SU-DHL-6 (cell line): Measurements from ENCODE around the gene CCDC28B.

Source experiments
- H2AFZ ChIP-seq: fragments of 200-600 bp; sonication (generic); 2 replicates; pipeline ENCODE4 v1.6.1; 2014; ENCODE audit warnings: low read depth, mild to moderate bottlenecking, moderate library complexity, mixed read lengths, antibody characterized with exemption, low read length; ENCODE audit not compliant: severe bottlenecking
- H3F3A ChIP-seq: fragments of 200-600 bp; shearing (Covaris generic); 2 replicates; pipeline ENCODE4 v1.6.0; 2016; ENCODE audit warnings: antibody characterized with exemption, mild to moderate bottlenecking; ENCODE audit not compliant: insufficient read depth
- H3K27ac ChIP-seq: fragments of 200-600 bp; sonication (generic); 2 replicates; pipeline ENCODE4 v1.5.1; 2016; ENCODE audit warnings: low read depth, mild to moderate bottlenecking, low read length, moderate library complexity, mixed read lengths
- H3K27me3 ChIP-seq: fragments of 200-600 bp; sonication (generic), shearing (Covaris generic); 2 replicates; pipeline ENCODE4 v1.6.0; 2014; ENCODE audit warnings: mild to moderate bottlenecking, low read length
- H3K36me3 ChIP-seq: fragments of 200-600 bp; sonication (generic); 2 replicates; pipeline ENCODE4 v1.6.1; 2014; ENCODE audit warnings: mild to moderate bottlenecking, low read length, mixed read lengths
- H3K4me2 ChIP-seq: fragments of 300-600, 200-600 bp; shearing (Covaris generic), sonication (generic); 2 replicates; pipeline ENCODE4 v1.6.0; 2014; ENCODE audit warnings: low read length, low read depth, mild to moderate bottlenecking; ENCODE audit not compliant: poor library complexity, severe bottlenecking
- H3K4me3 ChIP-seq: fragments of 200-600 bp; sonication (generic); 2 replicates; pipeline ENCODE4 v1.5.1; 2014; ENCODE audit warnings: antibody characterized with exemption, low read length, mild to moderate bottlenecking, mixed read lengths; ENCODE audit not compliant: insufficient read depth, poor library complexity, severe bottlenecking
- H3K79me2 ChIP-seq: fragments of 200-600 bp; sonication (generic); 2 replicates; pipeline ENCODE4 v1.6.1; 2014; ENCODE audit warnings: mild to moderate bottlenecking, low read length, moderate library complexity; ENCODE audit not compliant: insufficient read depth
- H3K9ac ChIP-seq: fragments of 200-600 bp; sonication (generic); 2 replicates; pipeline ENCODE4 v1.7.0; 2014; ENCODE audit warnings: mild to moderate bottlenecking, low read length
- H3K9me2 ChIP-seq: fragments of 200-600 bp; sonication (generic); replicated peaks from 2 replicates; pipeline ENCODE4 v1.6.1; 2014; ENCODE audit warnings: low read length; ENCODE audit not compliant: insufficient read depth
- H3K9me3 ChIP-seq: fragments of 200-600 bp; sonication (generic); 2 replicates; pipeline ENCODE4 v1.6.1; 2014; ENCODE audit warnings: low read length, mixed read lengths; ENCODE audit not compliant: insufficient read depth
- H4K20me1 ChIP-seq: fragments of 200-600 bp; sonication (generic); 2 replicates; pipeline ENCODE4 v1.6.1; 2014; ENCODE audit warnings: low read depth, mild to moderate bottlenecking, antibody characterized with exemption, low read length, moderate library complexity, mixed read lengths
- EZH2phosphoT487 ChIP-seq: fragments of 200-600 bp; sonication (generic), shearing (Covaris generic); conservative IDR thresholded peaks from 2 replicates; pipeline ENCODE4 v1.6.1; 2018; ENCODE audit warnings: mild to moderate bottlenecking, antibody characterized with exemption, low read length, moderate library complexity, mixed read lengths
- TF ChIP-seq, protein P1 (sequence below): fragments of 200-600 bp; sonication (generic); IDR thresholded peaks from one replicate; pipeline ENCODE4 v1.5.1; 2017; ENCODE audit warnings: antibody characterized with exemption, mild to moderate bottlenecking, low read length, moderate library complexity; ENCODE audit not compliant: insufficient read depth, poor library complexity, severe bottlenecking

The CCDC28B gene

DNA sequence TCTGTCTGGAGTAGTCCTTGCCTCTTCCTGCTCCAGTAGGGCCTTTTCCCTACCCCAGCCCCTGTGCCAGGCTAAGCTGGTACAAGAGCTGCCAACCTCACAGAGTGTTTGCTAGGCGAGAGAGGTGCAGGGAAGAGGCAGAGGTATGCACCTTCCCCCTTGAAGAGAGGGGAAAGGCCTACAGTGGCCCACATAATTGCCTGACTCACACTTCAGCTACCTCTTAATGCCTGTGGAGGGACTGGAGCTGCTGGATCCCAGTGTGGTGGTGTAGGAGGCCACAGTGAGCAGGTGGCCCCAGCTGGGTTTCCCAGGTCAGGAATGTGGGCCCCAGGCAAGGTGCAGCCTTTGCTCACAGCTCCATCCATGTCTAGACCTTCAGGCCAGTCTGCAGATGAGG lies 3.3 kb upstream of the CCDC28B start:
- no peak for TF ChIP-seq EZH2phosphoT487
- TF ChIP-seq, protein P1, sequence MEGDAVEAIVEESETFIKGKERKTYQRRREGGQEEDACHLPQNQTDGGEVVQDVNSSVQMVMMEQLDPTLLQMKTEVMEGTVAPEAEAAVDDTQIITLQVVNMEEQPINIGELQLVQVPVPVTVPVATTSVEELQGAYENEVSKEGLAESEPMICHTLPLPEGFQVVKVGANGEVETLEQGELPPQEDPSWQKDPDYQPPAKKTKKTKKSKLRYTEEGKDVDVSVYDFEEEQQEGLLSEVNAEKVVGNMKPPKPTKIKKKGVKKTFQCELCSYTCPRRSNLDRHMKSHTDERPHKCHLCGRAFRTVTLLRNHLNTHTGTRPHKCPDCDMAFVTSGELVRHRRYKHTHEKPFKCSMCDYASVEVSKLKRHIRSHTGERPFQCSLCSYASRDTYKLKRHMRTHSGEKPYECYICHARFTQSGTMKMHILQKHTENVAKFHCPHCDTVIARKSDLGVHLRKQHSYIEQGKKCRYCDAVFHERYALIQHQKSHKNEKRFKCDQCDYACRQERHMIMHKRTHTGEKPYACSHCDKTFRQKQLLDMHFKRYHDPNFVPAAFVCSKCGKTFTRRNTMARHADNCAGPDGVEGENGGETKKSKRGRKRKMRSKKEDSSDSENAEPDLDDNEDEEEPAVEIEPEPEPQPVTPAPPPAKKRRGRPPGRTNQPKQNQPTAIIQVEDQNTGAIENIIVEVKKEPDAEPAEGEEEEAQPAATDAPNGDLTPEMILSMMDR = no peak
- Histone ChIP-seq H3K9me3 (no peaks in the 10 kb centered on the region), H3K4me2 (no peak overlapping the region), H4K20me1 (no peaks in the 10 kb centered on the region), H3K4me3 (no peak overlapping the region), H3F3A (peaks cover 16% of the 10 kb centered on the region), H3K79me2 (0 out of 2 replicates have a peak, but pooled peaks cover 1% of the 10 kb centered on the region), H3K9me2 (no peaks in the 10 kb centered on the region), H3K27ac (no peak overlapping the region), H3K27me3 (no peaks in the 10 kb centered on the region), H3K9ac (no peak overlapping the region), H3K36me3 (peaks cover 9% of the 10 kb centered on the region; the same call in 1 of the 2 replicates), H2AFZ (no peak overlapping the region)

DNA sequence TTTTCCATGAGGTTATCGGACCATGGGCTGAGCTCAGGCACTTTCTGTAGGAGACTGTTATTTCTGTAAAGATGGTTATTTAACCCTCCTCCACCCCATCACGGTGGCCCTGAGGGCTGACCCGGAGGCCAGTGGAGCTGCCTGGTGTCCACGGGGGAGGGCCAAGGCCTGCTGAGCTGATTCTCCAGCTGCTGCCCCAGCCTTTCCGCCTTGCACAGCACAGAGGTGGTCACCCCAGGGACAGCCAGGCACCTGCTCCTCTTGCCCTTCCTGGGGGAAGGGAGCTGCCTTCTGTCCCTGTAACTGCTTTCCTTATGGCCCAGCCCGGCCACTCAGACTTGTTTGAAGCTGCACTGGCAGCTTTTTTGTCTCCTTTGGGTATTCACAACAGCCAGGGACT lies 2.6 kb upstream of the CCDC28B start:
- no peak for TF ChIP-seq EZH2phosphoT487
- TF ChIP-seq, protein P1 = no peak
- Histone ChIP-seq H4K20me1 (no peaks in the 10 kb centered on the region), H3K4me2 (no peak overlapping the region), H3K4me3 (no peak overlapping the region), H3K27ac (no peak overlapping the region), H3K79me2 (0 out of 2 replicates have a peak, but pooled peaks cover 3% of the 10 kb centered on the region), H3K36me3 (peaks cover 7% of the 10 kb centered on the region; the same call in 1 of the 2 replicates), H3K9me3 (no peaks in the 10 kb centered on the region), H3K27me3 (no peaks in the 10 kb centered on the region), H3F3A (peaks cover 19% of the 10 kb centered on the region), H2AFZ (no peak overlapping the region), H3K9ac (no peak overlapping the region), H3K9me2 (no peaks in the 10 kb centered on the region)

DNA sequence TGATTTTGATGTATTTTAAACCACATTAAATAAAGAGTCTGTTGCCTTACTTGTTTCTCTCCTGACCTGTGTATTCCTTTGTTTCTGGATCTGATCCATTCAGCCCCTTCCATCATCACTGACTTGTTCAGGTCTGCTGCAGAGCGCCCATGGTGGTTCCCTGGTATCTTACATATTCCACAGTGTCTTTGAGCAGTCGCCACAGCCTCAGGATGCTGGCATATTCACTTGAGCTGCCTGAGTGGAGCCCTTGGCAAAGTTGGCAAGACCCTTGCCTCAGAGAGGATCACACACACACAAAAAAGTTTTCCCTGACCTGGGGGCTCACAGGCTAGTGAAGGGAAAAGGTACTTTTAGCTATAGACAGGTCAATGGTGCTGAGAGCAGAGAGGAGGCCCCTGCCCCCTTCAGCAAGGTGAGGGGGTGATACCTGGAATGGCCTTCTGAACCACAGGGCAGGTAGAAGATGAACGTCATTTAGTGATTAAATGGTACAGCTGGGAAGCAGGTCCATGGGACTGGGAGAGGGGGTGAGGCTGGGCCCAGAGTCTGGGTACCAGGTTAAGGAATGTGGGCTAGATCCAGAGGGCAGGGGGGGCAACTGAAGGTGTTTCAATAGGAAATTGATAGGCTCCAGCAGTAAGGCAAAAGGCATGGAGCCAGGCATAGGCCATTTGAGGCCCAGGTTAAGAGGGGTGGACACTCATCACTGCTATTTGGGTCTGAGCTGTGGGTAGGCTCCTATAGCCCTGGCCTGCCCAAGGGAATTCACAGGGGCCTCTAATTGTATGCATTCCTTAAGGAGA lies 2.0 kb upstream of the CCDC28B start:
- no peak overlapping the region for H3K4me3 ChIP-seq
- no peaks in the 10 kb centered on the region for H3K9me2 ChIP-seq
- no peak for TF ChIP-seq EZH2phosphoT487
- TF ChIP-seq, protein P1 = no peak
- peaks cover 19% of the 10 kb centered on the region for H3F3A ChIP-seq
- 0 out of 2 replicates have a peak, but pooled peaks cover 3% of the 10 kb centered on the region for H3K79me2 ChIP-seq
- no peak overlapping the region for H3K9ac ChIP-seq
- peaks cover 7% of the 10 kb centered on the region; the same call in 1 of the 2 replicates for H3K36me3 ChIP-seq
- H3K4me2 ChIP-seq = no peak overlapping the region
- no peaks in the 10 kb centered on the region for H3K9me3 ChIP-seq
- no peak overlapping the region for H3K27ac ChIP-seq
- H3K27me3 ChIP-seq = no peaks in the 10 kb centered on the region
- no peaks in the 10 kb centered on the region for H4K20me1 ChIP-seq
- H2AFZ ChIP-seq = no peak overlapping the region
